ENCODE data around the gene PIGW.

PIGW gene

DNA sequence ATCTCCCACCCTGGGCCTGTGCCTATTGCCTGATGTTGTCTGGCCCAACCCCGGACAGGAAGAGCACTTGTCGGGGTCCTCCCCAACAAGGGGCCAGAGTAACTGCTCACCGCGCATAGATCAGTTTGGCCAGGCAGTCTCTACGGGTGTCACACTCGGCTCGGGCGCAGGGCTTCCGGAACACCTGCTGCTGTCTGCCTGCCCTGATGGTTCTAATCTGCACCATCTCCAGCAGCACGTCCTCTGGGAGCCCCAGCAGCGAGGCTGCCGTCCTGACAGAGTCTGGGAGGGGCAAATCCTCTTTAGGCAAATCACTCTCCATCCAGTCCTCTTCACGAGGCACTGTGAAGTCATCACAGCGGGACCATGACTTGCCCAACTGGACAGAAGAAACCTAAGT lies 24.2 kb upstream of the PIGW start:
- Histone ChIP-seq H3K4me3 (no peak overlapping the region), H3K9me3 (no peaks in the 10 kb centered on the region), H3K27me3 (no peaks in the 10 kb centered on the region), H3K27ac (no peak overlapping the region), H3K36me3 (peaks cover 7 to 96% (median 49%) of the 10 kb centered on the region in 3 donors), H3K4me1 (no peaks in the 10 kb centered on the region)
- DNase-seq, result no peak
- TF ChIP-seq, protein P1, sequence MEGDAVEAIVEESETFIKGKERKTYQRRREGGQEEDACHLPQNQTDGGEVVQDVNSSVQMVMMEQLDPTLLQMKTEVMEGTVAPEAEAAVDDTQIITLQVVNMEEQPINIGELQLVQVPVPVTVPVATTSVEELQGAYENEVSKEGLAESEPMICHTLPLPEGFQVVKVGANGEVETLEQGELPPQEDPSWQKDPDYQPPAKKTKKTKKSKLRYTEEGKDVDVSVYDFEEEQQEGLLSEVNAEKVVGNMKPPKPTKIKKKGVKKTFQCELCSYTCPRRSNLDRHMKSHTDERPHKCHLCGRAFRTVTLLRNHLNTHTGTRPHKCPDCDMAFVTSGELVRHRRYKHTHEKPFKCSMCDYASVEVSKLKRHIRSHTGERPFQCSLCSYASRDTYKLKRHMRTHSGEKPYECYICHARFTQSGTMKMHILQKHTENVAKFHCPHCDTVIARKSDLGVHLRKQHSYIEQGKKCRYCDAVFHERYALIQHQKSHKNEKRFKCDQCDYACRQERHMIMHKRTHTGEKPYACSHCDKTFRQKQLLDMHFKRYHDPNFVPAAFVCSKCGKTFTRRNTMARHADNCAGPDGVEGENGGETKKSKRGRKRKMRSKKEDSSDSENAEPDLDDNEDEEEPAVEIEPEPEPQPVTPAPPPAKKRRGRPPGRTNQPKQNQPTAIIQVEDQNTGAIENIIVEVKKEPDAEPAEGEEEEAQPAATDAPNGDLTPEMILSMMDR (IDR thresholded peaks at IDR 0.05), result no peak
- intact Hi-C loops (cut with DNase I; ENCODE audit: low total_unique reads), result no loop called here

DNA sequence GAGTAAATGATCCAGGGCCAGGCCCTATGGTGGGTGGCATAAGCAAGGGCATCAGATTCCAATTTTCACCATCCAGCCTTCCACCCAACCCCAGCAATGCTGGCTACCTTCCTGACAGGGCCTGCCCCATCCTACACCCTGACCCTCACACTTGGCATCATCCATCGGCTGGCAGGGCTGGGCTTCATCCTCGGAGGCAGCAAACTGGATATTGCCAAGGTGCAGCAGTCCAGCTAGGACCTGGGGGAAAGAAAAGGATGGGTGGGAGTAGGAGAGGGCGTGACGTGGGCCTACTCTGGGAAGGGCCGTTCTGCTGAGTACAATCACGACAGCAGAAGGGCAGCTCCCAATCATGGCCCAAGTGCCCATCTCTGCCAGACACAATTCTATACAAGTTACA lies 23.6 kb upstream of the PIGW start:
- no peak overlapping the region for H3K27ac ChIP-seq
- no peak for DNase-seq
- intact Hi-C loops (cut with DNase I; ENCODE audit: low total_unique reads), result no loop called here
- TF ChIP-seq, protein P1 (IDR thresholded peaks at IDR 0.05), result no peak
- no peaks in the 10 kb centered on the region for H3K27me3 ChIP-seq
- no peaks in the 10 kb centered on the region for H3K9me3 ChIP-seq
- peaks cover 3 to 96% (median 43%) of the 10 kb centered on the region in 3 donors for H3K36me3 ChIP-seq
- H3K4me1 ChIP-seq, result no peaks in the 10 kb centered on the region
- no peak overlapping the region for H3K4me3 ChIP-seq

DNA sequence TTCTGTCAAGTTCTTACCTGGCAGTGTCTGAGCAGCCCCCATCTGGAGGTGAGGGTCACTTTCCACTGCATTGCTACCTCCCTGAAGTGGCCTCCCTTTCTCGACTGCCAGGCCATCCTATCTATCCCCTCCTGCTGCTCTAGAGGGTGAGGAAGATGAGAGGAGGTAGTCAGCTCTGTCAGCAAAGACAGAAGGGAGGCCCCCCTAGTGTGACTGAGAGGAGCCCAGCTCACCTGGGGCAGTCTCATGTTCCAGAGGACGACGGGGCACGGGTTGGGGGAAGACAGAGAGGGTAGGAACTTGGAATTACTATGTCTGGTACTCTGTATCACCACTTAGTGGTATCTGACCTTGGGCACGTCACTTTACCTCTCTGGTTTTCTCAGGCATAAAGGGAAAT lies 22.1 kb upstream of the PIGW start:
- no peak for DNase-seq
- no peak overlapping the region for H3K4me3 ChIP-seq
- no peak overlapping the region for H3K27ac ChIP-seq
- H3K27me3 ChIP-seq, result no peaks in the 10 kb centered on the region
- H3K9me3 ChIP-seq, result no peaks in the 10 kb centered on the region
- TF ChIP-seq, protein P1 (IDR thresholded peaks at IDR 0.05), result no peak
- no peaks in the 10 kb centered on the region for H3K4me1 ChIP-seq
- peaks cover 0 to 94% (median 29%) of the 10 kb centered on the region in 3 donors for H3K36me3 ChIP-seq
- intact Hi-C loops (cut with DNase I; ENCODE audit: low total_unique reads), result no loop called here

DNA sequence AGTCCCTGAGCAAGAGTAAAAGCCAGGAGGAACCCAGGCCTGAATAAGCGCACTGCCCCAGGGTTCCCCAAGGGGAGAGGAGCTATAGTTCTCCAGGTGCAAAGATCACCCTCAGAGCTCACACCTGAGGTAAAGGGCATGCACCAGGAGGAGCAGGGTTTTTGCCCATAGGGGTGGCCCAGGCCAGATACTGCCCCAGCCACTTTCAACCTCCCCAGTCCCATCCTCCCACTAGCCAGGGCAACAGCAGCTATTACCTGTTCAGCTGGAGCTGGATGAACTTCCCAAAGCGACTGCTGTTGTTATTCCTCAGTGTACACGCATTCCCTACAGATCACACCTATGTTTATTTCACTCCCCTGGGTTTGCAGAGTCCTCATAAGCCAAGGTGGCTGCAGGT lies 19.9 kb upstream of the PIGW start:
- H3K36me3 ChIP-seq, result peaks cover 0 to 72% (median 19%) of the 10 kb centered on the region in 3 donors
- intact Hi-C loops (cut with DNase I; ENCODE audit: low total_unique reads), result no loop called here

DNA sequence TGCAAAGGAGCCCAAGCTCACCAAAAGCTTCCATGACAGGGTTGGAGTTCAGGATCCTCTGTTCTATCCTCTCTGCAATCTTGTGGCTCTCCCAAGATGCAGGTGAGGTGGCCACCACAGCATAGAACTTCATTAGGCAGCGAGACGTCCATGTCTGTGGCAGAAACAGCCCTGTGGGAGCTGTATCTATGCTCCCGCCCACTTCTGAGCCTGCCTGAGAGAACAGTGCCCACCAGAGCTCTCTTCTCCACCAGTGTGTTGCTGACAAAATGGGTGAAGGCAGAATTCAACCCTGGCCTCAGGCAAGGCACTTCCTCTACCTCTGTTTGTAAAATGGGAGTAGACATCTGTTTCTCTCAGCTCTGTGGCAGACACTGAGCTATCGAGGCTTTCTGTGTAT lies 18.9 kb upstream of the PIGW start:
- Histone ChIP-seq H3K4me1 (no peaks in the 10 kb centered on the region), H3K27ac (no peak overlapping the region), H3K9me3 (no peaks in the 10 kb centered on the region), H3K36me3 (peaks cover 0 to 62% (median 19%) of the 10 kb centered on the region in 3 donors), H3K4me3 (no peak overlapping the region), H3K27me3 (no peaks in the 10 kb centered on the region)
- TF ChIP-seq, protein P1 (IDR thresholded peaks at IDR 0.05), result no peak
- no peak for DNase-seq
- intact Hi-C loops (cut with DNase I; ENCODE audit: low total_unique reads), result no loop called here

More for the DNA sequence above, 19.9 kb upstream of the PIGW start:
- Histone ChIP-seq H3K4me3 (no peak overlapping the region), H3K9me3 (no peaks in the 10 kb centered on the region), H3K4me1 (no peaks in the 10 kb centered on the region), H3K27me3 (no peaks in the 10 kb centered on the region), H3K27ac (no peak overlapping the region)
- TF ChIP-seq, protein P1 (IDR thresholded peaks at IDR 0.05), result no peak
- no peak for DNase-seq

DNA sequence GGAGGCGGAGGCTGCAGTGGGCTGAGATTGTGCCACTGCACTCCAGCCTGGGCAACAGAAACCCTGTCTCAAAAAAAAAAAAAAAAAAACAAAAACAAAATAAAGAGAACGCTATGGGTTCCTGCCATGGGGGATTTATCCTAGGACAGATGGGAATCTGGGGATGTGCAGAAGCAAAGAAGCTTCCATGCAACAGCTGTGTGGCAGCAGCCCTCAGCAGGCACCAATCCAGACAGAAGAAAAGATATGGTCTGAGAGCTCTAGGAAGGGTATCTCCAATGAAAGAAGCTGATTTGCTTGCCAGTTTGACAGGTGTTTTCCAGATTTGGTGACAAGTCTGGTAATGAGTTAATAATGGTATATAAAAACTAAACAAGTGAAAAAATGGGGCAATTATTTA lies 11.7 kb upstream of the PIGW start:
- H3K4me3 ChIP-seq, result no peak overlapping the region
- no peaks in the 10 kb centered on the region for H3K9me3 ChIP-seq
- H3K27me3 ChIP-seq, result no peaks in the 10 kb centered on the region
- H3K27ac ChIP-seq, result no peak overlapping the region
- H3K36me3 ChIP-seq, result peaks cover 35 to 61% (median 36%) of the 10 kb centered on the region in 3 donors
- no peaks in the 10 kb centered on the region for H3K4me1 ChIP-seq
- DNase-seq, result no peak
- intact Hi-C loops (cut with DNase I; ENCODE audit: low total_unique reads), result no loop called here
- TF ChIP-seq, protein P1 (IDR thresholded peaks at IDR 0.05), result no peak
